ENCODE results near the gene GRM3. TPM values are rescaled to one million over a fixed set of nuclear protein-coding genes. Genes with fewer than 3 reads are reported as not detected.

GRM3 gene
- total RNA-seq, 4 donors from 2014 or later = not detected

GRCh38 chr7:86768394-86768793, 124.7 kb downstream of the GRM3 start:
- Histone ChIP-seq H3K36me3 (no peaks in the 10 kb centered on the region), H3K27me3 (no peaks in the 10 kb centered on the region), H3K4me1 (no peaks in the 10 kb centered on the region), H3K9me3 (no peaks in the 10 kb centered on the region), H3K27ac (replicated peaks in 1 of 4) (no peak overlapping the region), H3K4me3 (no peak overlapping the region)
- 70% methylated on average over 1 of the region's 1 CpG for WGBS
- intact Hi-C loops (cut with DNase I) = no loop called here
- TF ChIP-seq EP300 (IDR thresholded peaks at IDR 0.05) (no peak), CTCF (IDR thresholded peaks at IDR 0.05) (no peak)
- no peak for DNase-seq (ENCODE audit: extremely low spot score)

- TF ChIP-seq POLR2AphosphoS5 (IDR thresholded peaks at IDR 0.05) = no peak
- H3K27ac ChIP-seq (replicated peaks in 1 of 4) = no peak overlapping the region
- no peaks in the 10 kb centered on the region for H3K27me3 ChIP-seq
- 72% methylated on average over 4 of the region's 4 CpGs for WGBS
- H3K4me3 ChIP-seq = no peak overlapping the region
- H3K36me3 ChIP-seq = no peaks in the 10 kb centered on the region
- DNase-seq (ENCODE audit: extremely low spot score) = no peak
- intact Hi-C loops (cut with DNase I) = no loop called here
- no peaks in the 10 kb centered on the region for H3K9me3 ChIP-seq
- no peaks in the 10 kb centered on the region for H3K4me1 ChIP-seq
These were observed 125.5 kb downstream of the GRM3 start for GRCh38 chr7:86768967-86769760.

- Histone ChIP-seq H3K4me1 (no peaks in the 10 kb centered on the region), H3K9me3 (no peaks in the 10 kb centered on the region), H3K4me3 (no peak overlapping the region), H3K27me3 (no peaks in the 10 kb centered on the region), H3K36me3 (no peaks in the 10 kb centered on the region), H3K27ac (replicated peaks in 1 of 4) (no peak overlapping the region)
- intact Hi-C loops (cut with DNase I) = no loop called here
- DNase-seq (ENCODE audit: extremely low spot score) = no peak
- no peak for TF ChIP-seq POLR2AphosphoS5 (IDR thresholded peaks at IDR 0.05)
- TF ChIP-seq CTCF (IDR thresholded peaks at IDR 0.05) = no peak
- no peak for TF ChIP-seq EP300 (IDR thresholded peaks at IDR 0.05)
- TF ChIP-seq POLR2A (IDR thresholded peaks at IDR 0.05; ENCODE audit: low read depth) = no peak
These were observed 129.6 kb downstream of the GRM3 start for GRCh38 chr7:86773309-86773708.

GRCh38 chr7:86775203-86775602, 131.5 kb downstream of the GRM3 start:
- intact Hi-C loops (cut with DNase I) = no loop called here
- TF ChIP-seq CTCF (IDR thresholded peaks at IDR 0.05) (no peak), EP300 (IDR thresholded peaks at IDR 0.05) (no peak), POLR2AphosphoS5 (IDR thresholded peaks at IDR 0.05) (no peak), POLR2A (IDR thresholded peaks at IDR 0.05; ENCODE audit: low read depth) (no peak)
- Histone ChIP-seq H3K9me3 (no peaks in the 10 kb centered on the region), H3K4me3 (no peak overlapping the region), H3K27ac (replicated peaks in 1 of 4) (no peak overlapping the region), H3K27me3 (no peaks in the 10 kb centered on the region), H3K36me3 (no peaks in the 10 kb centered on the region), H3K4me1 (no peaks in the 10 kb centered on the region)
- DNase-seq (ENCODE audit: extremely low spot score) = no peak

- Histone ChIP-seq H3K4me3 (no peak overlapping the region), H3K9me3 (no peaks in the 10 kb centered on the region), H3K27me3 (no peaks in the 10 kb centered on the region), H3K27ac (replicated peaks in 1 of 4) (no peak overlapping the region), H3K36me3 (no peaks in the 10 kb centered on the region), H3K4me1 (no peaks in the 10 kb centered on the region)
- WGBS = 29% methylated on average over 1 of the region's 1 CpG
- intact Hi-C loops (cut with DNase I) = no loop called here
- no peak for DNase-seq (ENCODE audit: extremely low spot score)
- TF ChIP-seq POLR2AphosphoS5 (IDR thresholded peaks at IDR 0.05) (no peak), EP300 (IDR thresholded peaks at IDR 0.05) (no peak), CTCF (IDR thresholded peaks at IDR 0.05) (no peak), POLR2A (IDR thresholded peaks at IDR 0.05; ENCODE audit: low read depth) (no peak)
These were observed 132.4 kb downstream of the GRM3 start for GRCh38 chr7:86776136-86776535.

All from esophagus muscularis mucosa (tissue), 4 donors.